ENCODE results near the gene OLFM1. TPM values are rescaled to one million over a fixed set of nuclear protein-coding genes. Genes with fewer than 3 reads are reported as not detected.
A peak's percentile ranks its signal among the peaks of the same experiment; 100 is the strongest.

Gene OLFM1
- total RNA-seq, 1 donor, result 0.43 TPM

DNA sequence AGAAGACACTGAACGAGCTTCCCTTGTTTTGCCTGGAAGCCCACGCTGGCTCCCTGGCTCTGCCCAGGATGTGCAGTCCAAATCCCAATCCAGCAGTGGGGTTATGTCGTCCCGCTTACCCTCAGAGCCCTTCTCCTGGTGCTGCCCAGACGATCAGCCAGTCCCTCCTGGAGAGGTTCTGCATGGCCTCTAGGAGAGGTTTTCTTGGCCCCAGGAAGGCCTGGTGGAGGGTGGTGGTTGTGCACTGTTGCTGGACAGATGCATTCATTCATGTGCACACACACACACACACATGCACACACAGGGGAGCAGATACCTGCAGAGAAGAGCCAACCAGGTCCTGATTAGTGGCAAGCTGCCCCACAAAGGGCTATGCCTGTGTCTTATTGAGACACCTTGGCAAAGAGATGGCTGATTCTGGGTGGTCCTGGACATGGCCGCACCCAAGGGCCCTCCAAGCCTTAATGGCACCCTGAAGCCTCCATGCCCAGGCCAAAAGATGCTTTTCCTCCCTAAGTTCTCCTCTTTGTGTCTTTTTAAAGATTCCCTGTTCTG is 10.5 kb upstream of the OLFM1 start:
- TF ChIP-seq, protein P1, sequence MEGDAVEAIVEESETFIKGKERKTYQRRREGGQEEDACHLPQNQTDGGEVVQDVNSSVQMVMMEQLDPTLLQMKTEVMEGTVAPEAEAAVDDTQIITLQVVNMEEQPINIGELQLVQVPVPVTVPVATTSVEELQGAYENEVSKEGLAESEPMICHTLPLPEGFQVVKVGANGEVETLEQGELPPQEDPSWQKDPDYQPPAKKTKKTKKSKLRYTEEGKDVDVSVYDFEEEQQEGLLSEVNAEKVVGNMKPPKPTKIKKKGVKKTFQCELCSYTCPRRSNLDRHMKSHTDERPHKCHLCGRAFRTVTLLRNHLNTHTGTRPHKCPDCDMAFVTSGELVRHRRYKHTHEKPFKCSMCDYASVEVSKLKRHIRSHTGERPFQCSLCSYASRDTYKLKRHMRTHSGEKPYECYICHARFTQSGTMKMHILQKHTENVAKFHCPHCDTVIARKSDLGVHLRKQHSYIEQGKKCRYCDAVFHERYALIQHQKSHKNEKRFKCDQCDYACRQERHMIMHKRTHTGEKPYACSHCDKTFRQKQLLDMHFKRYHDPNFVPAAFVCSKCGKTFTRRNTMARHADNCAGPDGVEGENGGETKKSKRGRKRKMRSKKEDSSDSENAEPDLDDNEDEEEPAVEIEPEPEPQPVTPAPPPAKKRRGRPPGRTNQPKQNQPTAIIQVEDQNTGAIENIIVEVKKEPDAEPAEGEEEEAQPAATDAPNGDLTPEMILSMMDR (IDR thresholded peaks at IDR 0.05; ENCODE audit: insufficient read depth, low read depth, low read length), result no peak
- DNase-seq (ENCODE audit: low read depth), result no peak
- H3K4me3 ChIP-seq (ENCODE audit: low read depth, low read length), result no peak overlapping the region

DNA sequence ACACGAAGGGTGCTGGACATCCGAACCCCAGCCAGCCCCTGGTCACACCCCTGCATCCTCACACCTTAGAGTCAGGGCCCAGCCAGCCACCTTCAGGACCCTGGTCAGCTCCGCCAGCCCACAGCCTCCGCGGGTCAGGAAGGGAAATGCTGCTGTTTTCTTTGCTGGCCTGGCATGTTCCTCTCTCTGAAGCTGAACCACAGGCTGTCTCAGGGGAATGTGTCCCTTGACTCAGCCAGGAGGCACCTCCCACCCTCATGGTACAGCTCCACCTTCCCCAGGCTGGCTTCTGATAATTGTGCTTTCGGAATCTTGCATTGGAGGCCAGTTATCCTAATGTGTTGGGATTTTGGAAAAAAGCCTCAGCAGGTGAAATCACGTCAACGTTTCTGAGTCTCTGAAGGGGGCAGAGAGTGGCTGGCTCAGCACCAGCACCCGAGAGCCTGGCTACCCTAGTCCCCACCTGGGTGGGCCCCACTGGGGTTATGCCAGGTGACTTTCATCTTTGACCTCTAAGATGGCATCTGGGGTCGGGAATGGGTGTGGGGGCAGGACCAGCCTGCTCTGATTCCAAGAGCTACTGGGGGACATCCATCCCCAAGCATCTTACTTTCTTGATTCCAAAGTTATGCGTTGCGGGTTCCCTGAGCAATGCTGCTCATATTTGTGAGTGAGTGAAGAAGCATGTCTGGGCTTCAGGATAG is 9.8 kb upstream of the OLFM1 start:
- DNase-seq (ENCODE audit: low read depth), result peak; percentile 8
- TF ChIP-seq, protein P1 (IDR thresholded peaks at IDR 0.05; ENCODE audit: insufficient read depth, low read depth, low read length), result no peak
- H3K4me3 ChIP-seq (ENCODE audit: low read depth, low read length), result no peak overlapping the region

DNA sequence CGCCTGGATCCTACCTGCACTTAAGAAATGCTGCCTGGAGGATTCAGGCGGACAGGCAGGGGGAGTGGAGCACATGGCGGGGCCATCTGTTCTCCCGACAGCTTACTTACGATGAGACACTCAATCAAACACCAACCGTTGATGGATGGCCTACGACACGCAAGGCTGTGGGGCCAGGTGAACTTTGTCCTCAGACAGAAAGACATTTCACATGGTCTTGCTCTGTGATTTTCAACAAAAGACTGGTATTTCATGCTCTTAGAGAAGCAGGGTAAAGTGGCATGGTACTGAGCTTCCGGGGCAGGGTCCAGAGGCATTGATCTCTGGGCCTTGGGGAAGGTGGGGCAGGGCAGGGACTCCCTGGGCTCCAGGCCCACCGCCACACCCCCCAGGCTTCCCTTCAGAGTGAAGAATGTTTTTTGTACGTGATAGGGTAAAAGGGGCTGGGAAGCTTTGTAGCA is 9.1 kb upstream of the OLFM1 start:
- DNase-seq (ENCODE audit: low read depth), result no peak
- no peak overlapping the region for H3K4me3 ChIP-seq (ENCODE audit: low read depth, low read length)
- TF ChIP-seq, protein P1 (IDR thresholded peaks at IDR 0.05; ENCODE audit: insufficient read depth, low read depth, low read length), result no peak

DNA sequence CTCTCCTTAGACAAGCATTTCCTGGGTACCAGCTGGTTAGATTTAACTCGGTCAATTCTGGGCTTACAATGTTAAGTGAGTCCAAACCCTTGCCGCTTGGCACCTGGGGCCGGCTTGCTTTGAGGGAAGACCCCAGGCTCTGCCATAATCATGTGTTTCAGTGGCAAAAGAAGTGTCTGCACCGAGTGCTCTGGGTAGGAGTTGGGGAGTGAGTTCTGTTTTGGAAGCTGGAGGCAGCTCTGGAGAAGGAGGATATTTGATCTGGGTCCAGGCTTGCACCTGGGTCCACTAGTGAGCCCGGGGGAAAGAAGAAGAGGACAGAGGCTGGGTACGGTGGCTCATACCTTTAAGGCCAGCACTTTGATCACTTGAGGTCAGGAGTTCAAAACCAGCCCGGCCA is 8.4 kb upstream of the OLFM1 start:
- no peak for DNase-seq (ENCODE audit: low read depth)
- no peak overlapping the region for H3K4me3 ChIP-seq (ENCODE audit: low read depth, low read length)
- TF ChIP-seq, protein P1 (IDR thresholded peaks at IDR 0.05; ENCODE audit: insufficient read depth, low read depth, low read length), result no peak

DNA sequence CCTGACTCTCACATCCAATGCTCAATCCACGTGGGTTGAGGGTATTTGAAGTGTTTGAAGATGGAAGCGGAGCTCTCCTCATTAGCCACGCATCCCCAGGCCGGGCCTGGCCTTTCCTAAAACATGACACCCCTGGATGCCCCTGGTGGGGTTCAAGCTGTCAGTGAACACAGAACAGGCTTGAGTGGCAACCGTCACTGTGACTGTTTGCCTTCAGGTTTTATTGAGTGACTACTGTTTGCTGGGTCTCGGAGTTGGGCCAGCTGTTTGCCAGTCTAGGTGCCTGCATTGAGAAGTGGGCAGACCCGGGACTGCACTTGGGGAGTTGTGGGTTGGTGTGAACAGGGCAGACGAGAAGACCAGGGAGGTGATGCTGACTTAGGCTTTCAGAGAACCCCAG is 7.8 kb upstream of the OLFM1 start:
- no peak for DNase-seq (ENCODE audit: low read depth)
- TF ChIP-seq, protein P1 (IDR thresholded peaks at IDR 0.05; ENCODE audit: insufficient read depth, low read depth, low read length), result no peak
- H3K4me3 ChIP-seq (ENCODE audit: low read depth, low read length), result no peak overlapping the region

DNA sequence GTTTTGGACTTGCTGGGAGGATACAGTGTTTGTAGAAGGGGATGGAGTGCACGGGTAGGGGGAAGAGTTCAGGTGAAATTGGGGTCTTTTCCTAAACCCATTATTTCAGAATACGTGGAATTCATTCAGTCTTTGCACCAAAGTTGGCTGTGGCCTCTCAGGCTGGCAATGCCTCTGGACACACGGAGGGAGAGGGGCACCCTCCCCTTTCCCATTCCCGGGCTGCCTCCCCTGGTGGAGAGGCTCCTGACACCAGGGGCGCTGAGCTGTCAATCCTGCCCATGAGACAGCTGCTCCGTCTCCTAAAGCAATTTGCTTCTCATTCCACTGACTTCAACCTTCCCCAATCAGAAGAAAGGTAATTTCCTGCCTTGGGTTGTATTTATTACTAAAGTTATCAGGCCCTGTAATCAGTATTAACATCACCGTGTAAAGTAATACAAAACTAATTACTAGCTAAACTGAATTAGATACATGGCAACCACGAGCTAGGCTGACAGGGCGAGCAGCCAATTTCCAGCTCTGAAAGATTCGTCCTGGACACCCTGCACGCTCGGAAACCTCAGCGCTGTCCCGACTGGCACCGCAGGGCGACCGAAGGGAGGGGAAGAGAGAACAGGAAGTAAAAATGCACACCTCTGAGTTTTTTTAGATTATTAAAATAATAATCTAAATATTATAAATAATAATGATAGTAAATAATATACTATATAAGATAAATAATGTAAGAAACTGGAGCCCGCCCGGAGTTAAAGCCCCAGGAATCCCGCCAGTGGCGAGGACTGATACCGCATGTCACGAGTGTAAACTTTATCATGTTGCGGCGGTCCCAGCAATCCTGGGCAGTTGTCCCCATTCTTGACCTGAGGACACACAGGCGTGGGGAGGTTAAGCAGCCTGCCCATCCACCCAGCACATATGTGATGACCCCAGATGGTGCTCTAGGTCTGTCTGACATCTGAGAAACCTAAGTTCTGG is 6.9 kb upstream of the OLFM1 start:
- no peak for DNase-seq (ENCODE audit: low read depth)
- no peak overlapping the region for H3K4me3 ChIP-seq (ENCODE audit: low read depth, low read length)
- TF ChIP-seq, protein P1 (IDR thresholded peaks at IDR 0.05; ENCODE audit: insufficient read depth, low read depth, low read length), result no peak
